Caco-2 (cell line): ENCODE results near the gene ATF6B. TPM values are rescaled to one million over a fixed set of nuclear protein-coding genes. Genes with fewer than 3 reads are reported as not detected.

ENCODE experiments used
- BruUV-seq: library from RNA; stranded (reverse); fragments of 400-500 nt; replicated peaks from 2 replicates; lab custom pipeline; 2021; lab: Mats Ljungman, UMichigan
- CTCF ChIA-PET: fragments of 300-600 bp; sonication (Branson Sonifier 250); formaldehyde crosslinking; loops from one replicate; lab custom pipeline; 2022; ENCODE audit warnings: antibody characterized with exemption; lab: Charles Lee
- POLR2A ChIA-PET: fragments of 300-600 bp; sonication (Branson Sonifier 250); formaldehyde crosslinking; loops from one replicate; lab custom pipeline; 2022; ENCODE audit warnings: antibody characterized with exemption; lab: Charles Lee
- DNase-seq, 2 experiments: peaks; one replicate each; pipeline versions ENCODE4 v3.0.0 to v3.0.0-alpha.2; 2020 to 2022
- H3K27me3 ChIP-seq: replicated peaks from 2 replicates; pipeline ENCODE4 v1.6.0; 2011; ENCODE audit warnings: low read length; ENCODE audit not compliant: control insufficient read depth, insufficient read depth
- H3K36me3 ChIP-seq: 2 replicates; pipeline ENCODE4 v1.5.1; 2011; ENCODE audit warnings: low read length; ENCODE audit not compliant: control insufficient read depth, insufficient read depth
- H3K4me1 ChIP-seq: fragments of 250-450 bp; sonication (Bioruptor Pico); 2 replicates; pipeline ENCODE4 v1.5.1; 2020; ENCODE audit warnings: mild to moderate bottlenecking
- H3K4me3 ChIP-seq: 2 replicates; pipeline ENCODE4 v1.5.1; 2011; ENCODE audit warnings: low read depth, mild to moderate bottlenecking, control low read depth, low read length
- H3K9me3 ChIP-seq: fragments of 250-450 bp; sonication (Bioruptor Pico); 2 replicates; pipeline ENCODE4 v1.5.1; 2020; ENCODE audit warnings: mild to moderate bottlenecking, moderate library complexity
- H3K27ac Mint-ChIP-seq: one replicate; pipeline ENCODE4 v1.8.0; 2022; ENCODE audit warnings: mixed read lengths; ENCODE audit not compliant: unreplicated experiment
- H3K27me3 Mint-ChIP-seq: one replicate; pipeline ENCODE4 v1.8.0; 2022; ENCODE audit warnings: mixed read lengths; ENCODE audit not compliant: insufficient read depth, unreplicated experiment
- H3K36me3 Mint-ChIP-seq: one replicate; pipeline ENCODE4 v1.8.0; 2022; ENCODE audit warnings: mild to moderate bottlenecking, mixed read lengths; ENCODE audit not compliant: insufficient read depth, unreplicated experiment
- H3K4me1 Mint-ChIP-seq: one replicate; pipeline ENCODE4 v1.8.0; 2022; ENCODE audit warnings: low read depth, mixed read lengths; ENCODE audit not compliant: unreplicated experiment
- H3K4me3 Mint-ChIP-seq: one replicate; pipeline ENCODE4 v1.8.0; 2022; ENCODE audit warnings: mild to moderate bottlenecking, moderate library complexity, mixed read lengths; ENCODE audit not compliant: unreplicated experiment
- H3K9me3 Mint-ChIP-seq: one replicate; pipeline ENCODE4 v1.8.0; 2022; ENCODE audit warnings: mixed read lengths; ENCODE audit not compliant: unreplicated experiment
- intact Hi-C: fragments of 100-400 bp; cut with micrococcal nuclease; formaldehyde crosslinking; loops from one replicate; pipeline ENCODE4 v1.10.0; 2022; ENCODE audit not compliant: unreplicated experiment
- total RNA-seq: library from RNA; stranded (reverse); gene quantifications from 2 replicates; pipeline ENCODE4 v1.2.3, GENCODE V29; 2022
- TF ChIP-seq, protein P1 (sequence below), 2 experiments: fragments of 200-600 bp in 1 of 2; IDR thresholded peaks; 1 replicate in 1 of 2; 2 replicates in 1 of 2; pipeline versions ENCODE4 v1.5.1 to v1.8.0; 2011 to 2022; ENCODE audit warnings: antibody characterized with exemption in 1 of 2, control low read depth in 1 of 2, inconsistent platforms in 1 of 2, low read depth in 1 of 2, low read length in 1 of 2, mild to moderate bottlenecking in 1 of 2, moderate library complexity in 1 of 2; ENCODE audit not compliant: insufficient read depth in 1 of 2, severe bottlenecking in 1 of 2, unreplicated experiment in 1 of 2

ATF6B gene
- total RNA-seq, 1 experiment from 2014 or later: 64.9 TPM

DNA sequence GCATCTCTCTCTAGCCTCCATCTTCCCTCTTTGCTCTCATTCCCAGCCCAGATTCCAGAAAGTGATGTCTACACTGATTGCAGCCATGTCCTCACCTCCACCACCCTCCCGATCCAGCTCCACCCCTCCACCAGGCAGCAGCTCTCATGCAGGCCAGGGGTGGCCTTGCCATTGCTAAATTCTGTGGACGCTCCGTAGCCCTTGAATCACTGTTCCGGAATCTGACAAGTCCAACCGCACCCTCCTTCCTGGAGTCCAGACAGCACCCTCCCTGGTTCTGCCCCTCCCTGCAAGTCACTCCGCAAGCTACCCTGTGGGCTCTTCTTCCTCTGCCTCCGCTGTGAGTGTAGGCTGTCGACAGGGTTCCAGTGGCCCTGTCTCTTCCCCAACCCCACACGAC lies 45.1 kb downstream of the ATF6B start:
- intact Hi-C loops: no loop called here
- BruUV-seq: no TSS peak
- H3K9me3 ChIP-seq: no peaks in the 10 kb centered on the region
- no peaks in the 10 kb centered on the region for H3K36me3 Mint-ChIP-seq
- H3K27ac Mint-ChIP-seq: peak overlapping the region; percentile 36
- no peaks in the 10 kb centered on the region for H3K9me3 Mint-ChIP-seq
- no peak overlapping the region for H3K4me3 Mint-ChIP-seq
- no peaks in the 10 kb centered on the region for H3K27me3 ChIP-seq
- no peak for DNase-seq
- H3K27me3 Mint-ChIP-seq: no peaks in the 10 kb centered on the region
- TF ChIP-seq, protein P1, sequence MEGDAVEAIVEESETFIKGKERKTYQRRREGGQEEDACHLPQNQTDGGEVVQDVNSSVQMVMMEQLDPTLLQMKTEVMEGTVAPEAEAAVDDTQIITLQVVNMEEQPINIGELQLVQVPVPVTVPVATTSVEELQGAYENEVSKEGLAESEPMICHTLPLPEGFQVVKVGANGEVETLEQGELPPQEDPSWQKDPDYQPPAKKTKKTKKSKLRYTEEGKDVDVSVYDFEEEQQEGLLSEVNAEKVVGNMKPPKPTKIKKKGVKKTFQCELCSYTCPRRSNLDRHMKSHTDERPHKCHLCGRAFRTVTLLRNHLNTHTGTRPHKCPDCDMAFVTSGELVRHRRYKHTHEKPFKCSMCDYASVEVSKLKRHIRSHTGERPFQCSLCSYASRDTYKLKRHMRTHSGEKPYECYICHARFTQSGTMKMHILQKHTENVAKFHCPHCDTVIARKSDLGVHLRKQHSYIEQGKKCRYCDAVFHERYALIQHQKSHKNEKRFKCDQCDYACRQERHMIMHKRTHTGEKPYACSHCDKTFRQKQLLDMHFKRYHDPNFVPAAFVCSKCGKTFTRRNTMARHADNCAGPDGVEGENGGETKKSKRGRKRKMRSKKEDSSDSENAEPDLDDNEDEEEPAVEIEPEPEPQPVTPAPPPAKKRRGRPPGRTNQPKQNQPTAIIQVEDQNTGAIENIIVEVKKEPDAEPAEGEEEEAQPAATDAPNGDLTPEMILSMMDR (IDR thresholded peaks at IDR 0.05; ENCODE audit: insufficient read depth in 1 of 2, low read depth in 1 of 2, low read length in 1 of 2, severe bottlenecking in 1 of 2, unreplicated experiment in 1 of 2): no peak
- H3K36me3 ChIP-seq: no peaks in the 10 kb centered on the region
- no peak overlapping the region for H3K4me3 ChIP-seq
- peaks cover 21% of the 10 kb centered on the region for H3K4me1 ChIP-seq
- POLR2A ChIA-PET: no interaction called here
- H3K4me1 Mint-ChIP-seq: peaks cover 33% of the 10 kb centered on the region
- CTCF ChIA-PET: no interaction called here

DNA sequence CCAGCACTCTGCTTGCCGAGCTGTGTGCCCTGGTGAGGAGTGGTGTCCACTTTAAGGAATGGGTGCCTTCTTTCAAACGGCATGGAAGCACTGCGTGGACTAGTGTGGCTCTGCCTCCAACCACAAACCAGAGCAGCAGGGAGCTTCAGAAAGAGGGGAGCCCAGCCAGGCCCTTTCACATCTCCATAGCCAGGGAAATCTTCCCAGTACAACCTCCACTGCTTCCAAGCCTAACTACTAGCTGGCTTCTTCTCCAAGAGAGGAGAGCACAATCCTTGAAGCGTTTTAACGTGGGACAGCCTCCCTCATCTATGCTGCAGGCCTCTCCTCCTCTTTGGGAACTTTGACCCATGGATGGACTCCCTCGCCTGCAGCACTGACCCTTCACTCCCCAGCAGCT lies 45.6 kb downstream of the ATF6B start:
- DNase-seq: no peak
- intact Hi-C loops: no loop called here
- no peaks in the 10 kb centered on the region for H3K36me3 Mint-ChIP-seq
- H3K9me3 Mint-ChIP-seq: no peaks in the 10 kb centered on the region
- H3K4me3 Mint-ChIP-seq: no peak overlapping the region
- Histone ChIP-seq H3K4me3 (no peak overlapping the region), H3K9me3 (no peaks in the 10 kb centered on the region), H3K36me3 (no peaks in the 10 kb centered on the region), H3K4me1 (peaks cover 21% of the 10 kb centered on the region), H3K27me3 (no peaks in the 10 kb centered on the region)
- H3K4me1 Mint-ChIP-seq: peaks cover 33% of the 10 kb centered on the region
- H3K27ac Mint-ChIP-seq: peak overlapping the region; percentile 36
- no peaks in the 10 kb centered on the region for H3K27me3 Mint-ChIP-seq
- TF ChIP-seq, protein P1 (IDR thresholded peaks at IDR 0.05; ENCODE audit: insufficient read depth in 1 of 2, low read depth in 1 of 2, low read length in 1 of 2, severe bottlenecking in 1 of 2, unreplicated experiment in 1 of 2): no peak
- BruUV-seq: no TSS peak
- ChIA-PET CTCF (no interaction called here), POLR2A (no interaction called here)

DNA sequence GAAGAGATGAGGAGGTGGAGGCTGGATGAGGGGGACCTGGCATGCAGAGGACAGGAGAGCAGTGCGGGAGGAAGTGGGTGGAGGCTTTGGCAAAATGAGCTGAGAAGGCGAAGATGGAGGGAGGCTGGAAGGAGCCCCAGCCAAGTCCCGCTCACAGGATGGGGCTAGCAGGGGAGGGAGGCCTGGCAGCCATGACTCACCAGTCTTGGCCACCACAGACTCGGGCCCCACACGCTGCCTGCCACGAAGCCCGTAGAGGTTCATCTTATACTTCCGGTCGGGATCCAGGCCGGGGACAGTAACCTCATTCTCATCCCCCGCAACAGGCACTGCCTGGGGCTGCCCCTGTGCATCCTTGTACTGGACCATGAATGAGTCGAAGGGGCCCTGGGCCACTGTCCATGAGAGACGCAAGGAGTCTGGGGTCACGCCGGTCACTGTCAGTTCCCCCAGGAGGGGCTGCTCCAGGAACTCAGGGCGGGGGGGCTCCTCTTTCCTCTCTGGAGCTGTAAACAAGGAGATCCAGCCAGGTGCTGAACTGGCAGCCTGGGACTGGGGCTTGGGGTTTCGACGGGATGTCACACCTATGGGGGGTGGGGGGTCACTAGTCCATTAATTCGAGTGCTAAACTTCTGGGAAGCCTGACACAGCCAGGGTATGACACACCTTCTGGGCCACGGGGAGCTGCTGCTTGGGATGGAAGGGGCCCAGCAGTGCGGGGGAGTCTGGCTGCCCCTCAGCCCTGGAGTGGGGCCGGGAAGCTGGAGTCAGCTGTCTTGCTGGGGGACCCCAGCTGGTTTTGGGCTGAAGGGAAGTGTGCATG lies 46.7 kb downstream of the ATF6B start:
- Histone ChIP-seq H3K36me3 (no peaks in the 10 kb centered on the region), H3K4me1 (peaks cover 18% of the 10 kb centered on the region), H3K4me3 (no peak overlapping the region), H3K9me3 (no peaks in the 10 kb centered on the region), H3K27me3 (no peaks in the 10 kb centered on the region)
- ChIA-PET POLR2A (no interaction called here), CTCF (no interaction called here)
- Mint-ChIP-seq H3K27ac (peak overlapping the region; percentile 65), H3K4me1 (peaks cover 27% of the 10 kb centered on the region), H3K9me3 (no peaks in the 10 kb centered on the region), H3K4me3 (no peak overlapping the region), H3K36me3 (no peaks in the 10 kb centered on the region), H3K27me3 (no peaks in the 10 kb centered on the region)
- BruUV-seq: no TSS peak
- TF ChIP-seq, protein P1 (IDR thresholded peaks at IDR 0.05; ENCODE audit: insufficient read depth in 1 of 2, low read depth in 1 of 2, low read length in 1 of 2, severe bottlenecking in 1 of 2, unreplicated experiment in 1 of 2): no peak
- intact Hi-C loops: no loop called here
- no peak for DNase-seq
